ENCODE data around the gene ZNF81. TPM values are rescaled to one million over a fixed set of nuclear protein-coding genes. Genes with fewer than 3 reads are reported as not detected.

ZNF81 gene
- total and polyA plus RNA-seq, 2 experiments from 2014 or later, result 6.1 to 8.9 TPM

- Mint-ChIP-seq H3K4me3 (no peak overlapping the region), H3K9me3 (no peaks in the 10 kb centered on the region), H3K27me3 (ENCODE audit: insufficient read depth, low read depth, poor library complexity) (no peaks in the 10 kb centered on the region), H3K27ac (no peak overlapping the region), H3K36me3 (ENCODE audit: low read depth) (no peaks in the 10 kb centered on the region), H3K4me1 (no peaks in the 10 kb centered on the region)
- H3K4me1 ChIP-seq (ENCODE audit: insufficient read depth), result no peaks in the 10 kb centered on the region
- H3F3A ChIP-seq (replicated peaks; ENCODE audit: low read depth), result no peaks in the 10 kb centered on the region
- H3K27ac ChIP-seq (ENCODE audit: low read depth), result no peak overlapping the region
- no peaks in the 10 kb centered on the region for H3K27me3 ChIP-seq (ENCODE audit: insufficient read depth)
- ATAC-seq, result no peak
- no peak overlapping the region for H3K4me2 ChIP-seq
- H3K9me2 ChIP-seq (ENCODE audit: insufficient read depth), result no peaks in the 10 kb centered on the region
- no peaks in the 10 kb centered on the region for H4K20me1 ChIP-seq (replicated peaks; ENCODE audit: insufficient read depth)
- TF ChIP-seq ZNF462 (CRISPR knock-in tag; IDR thresholded peaks at IDR 0.05) (no peak), CREB1 (CRISPR knock-in tag; IDR thresholded peaks at IDR 0.05; ENCODE audit: low read depth) (no peak), EZH2 (IDR thresholded peaks at IDR 0.05; ENCODE audit: low read depth, unreplicated experiment) (no peak), NANOG (IDR thresholded peaks at IDR 0.05; ENCODE audit: borderline replicate concordance) (no peak), ETS1 (IDR thresholded peaks at IDR 0.05) (no peak), JUNB (IDR thresholded peaks at IDR 0.05; ENCODE audit: unreplicated experiment) (no peak), ZNF331 (CRISPR knock-in tag; IDR thresholded peaks at IDR 0.05; ENCODE audit: low read depth) (no peak), POLR2AphosphoS5 (IDR thresholded peaks at IDR 0.05; ENCODE audit: low read depth) (no peak), ZNF114 (CRISPR knock-in tag; IDR thresholded peaks at IDR 0.05) (no peak), EZH2phosphoT487 (IDR thresholded peaks at IDR 0.05; ENCODE audit: unreplicated experiment) (no peak), STAT1 (IDR thresholded peaks at IDR 0.05; ENCODE audit: unreplicated experiment) (no peak), CTCF (conservative IDR thresholded peaks at IDR 0.05; ENCODE audit: low read depth in 2 of 2) (no peak), REST (IDR thresholded peaks at IDR 0.05; ENCODE audit: unreplicated experiment) (no peak)
- H3K36me3 ChIP-seq (ENCODE audit: insufficient read depth), result no peaks in the 10 kb centered on the region
- H3K4me3 ChIP-seq, result no peak overlapping the region
- no peaks in the 10 kb centered on the region for H3K79me2 ChIP-seq (replicated peaks; ENCODE audit: insufficient read depth)
- DNase-seq (ENCODE audit: low spot score), result no peak
- no peak overlapping the region for H2AFZ ChIP-seq
Observed at GRCh38 chrX:47864785-47865184, 28.1 kb downstream of the ZNF81 start.

Measured in GM23338 (cell line).